Calu3 (cell line): ENCODE results near the gene CELF4. TPM values are rescaled to one million over a fixed set of nuclear protein-coding genes. Genes with fewer than 3 reads are reported as not detected.

ENCODE experiments used
- BruUV-seq: library from RNA; stranded (reverse); fragments of 400-500 nt; replicated peaks from 2 replicates; lab custom pipeline; 2021; lab: Mats Ljungman, UMichigan
- CTCF ChIA-PET: fragments of 300-600 bp; sonication (Branson Sonifier 250); formaldehyde crosslinking; loops from one replicate; lab custom pipeline; 2022; ENCODE audit warnings: antibody characterized with exemption; lab: Charles Lee
- DNase-seq: peaks from one replicate; pipeline ENCODE4 v3.0.0; 2022
- H3K27ac Mint-ChIP-seq: one replicate; pipeline ENCODE4 v1.8.0; 2022; ENCODE audit warnings: mixed read lengths; ENCODE audit not compliant: unreplicated experiment
- H3K27me3 Mint-ChIP-seq: one replicate; pipeline ENCODE4 v1.8.0; 2022; ENCODE audit warnings: mixed read lengths; ENCODE audit not compliant: unreplicated experiment
- H3K36me3 Mint-ChIP-seq: one replicate; pipeline ENCODE4 v1.8.0; 2022; ENCODE audit warnings: mild to moderate bottlenecking, moderate library complexity, mixed read lengths; ENCODE audit not compliant: insufficient read depth, unreplicated experiment
- H3K4me1 Mint-ChIP-seq: one replicate; pipeline ENCODE4 v1.8.0; 2022; ENCODE audit warnings: mild to moderate bottlenecking, low read depth, mixed read lengths; ENCODE audit not compliant: unreplicated experiment
- H3K4me3 Mint-ChIP-seq: one replicate; pipeline ENCODE4 v1.8.0; 2022; ENCODE audit warnings: mild to moderate bottlenecking, low read depth, moderate library complexity, mixed read lengths; ENCODE audit not compliant: unreplicated experiment
- H3K9me3 Mint-ChIP-seq: one replicate; pipeline ENCODE4 v1.8.0; 2022; ENCODE audit warnings: low read depth, mixed read lengths; ENCODE audit not compliant: unreplicated experiment
- intact Hi-C: fragments of 100-400 bp; cut with micrococcal nuclease; formaldehyde crosslinking; loops from one replicate; pipeline ENCODE4 v1.10.0; 2022; ENCODE audit not compliant: unreplicated experiment
- total RNA-seq: library from RNA; stranded (reverse); gene quantifications from 2 replicates; pipeline ENCODE4 v1.2.3, GENCODE V29; 2022
- TF ChIP-seq, protein P1 (sequence below): fragments of 200-600 bp; IDR thresholded peaks from one replicate; pipeline ENCODE4 v1.8.0; 2022; ENCODE audit warnings: antibody characterized with exemption; ENCODE audit not compliant: unreplicated experiment

CELF4 gene
- total RNA-seq, 1 experiment from 2014 or later: 7.8 TPM

DNA sequence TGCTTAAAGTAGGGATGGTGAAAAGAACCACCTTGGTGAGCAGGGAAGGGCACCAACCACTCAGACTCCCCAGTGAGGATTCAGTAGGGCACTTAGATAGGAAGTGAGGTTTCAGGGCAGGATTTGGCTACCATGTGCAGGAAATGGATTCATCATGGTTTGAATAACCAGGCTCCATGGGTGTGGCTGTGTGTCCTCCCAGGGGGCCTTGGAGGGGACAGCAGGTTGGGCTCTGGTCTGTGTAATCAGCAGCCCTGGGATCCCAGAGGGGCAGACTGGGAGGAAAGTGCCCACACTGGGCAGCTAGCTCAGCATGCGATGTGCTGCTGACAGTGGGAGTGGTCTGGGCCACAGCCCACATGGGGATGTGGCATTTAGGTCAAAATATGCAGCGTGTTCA, 224.6 kb downstream of the CELF4 start:
- H3K4me3 Mint-ChIP-seq: no peak overlapping the region
- intact Hi-C loops: loop anchor here (10.0 kb wide), 1 partner anchor 396 kb away; no protein-coding TSS in a partner anchor
- peaks cover 100% of the 10 kb centered on the region for H3K27me3 Mint-ChIP-seq
- no peak for DNase-seq
- CTCF ChIA-PET: no interaction called here
- BruUV-seq: no TSS peak
- H3K9me3 Mint-ChIP-seq: no peaks in the 10 kb centered on the region
- no peaks in the 10 kb centered on the region for H3K36me3 Mint-ChIP-seq
- TF ChIP-seq, protein P1, sequence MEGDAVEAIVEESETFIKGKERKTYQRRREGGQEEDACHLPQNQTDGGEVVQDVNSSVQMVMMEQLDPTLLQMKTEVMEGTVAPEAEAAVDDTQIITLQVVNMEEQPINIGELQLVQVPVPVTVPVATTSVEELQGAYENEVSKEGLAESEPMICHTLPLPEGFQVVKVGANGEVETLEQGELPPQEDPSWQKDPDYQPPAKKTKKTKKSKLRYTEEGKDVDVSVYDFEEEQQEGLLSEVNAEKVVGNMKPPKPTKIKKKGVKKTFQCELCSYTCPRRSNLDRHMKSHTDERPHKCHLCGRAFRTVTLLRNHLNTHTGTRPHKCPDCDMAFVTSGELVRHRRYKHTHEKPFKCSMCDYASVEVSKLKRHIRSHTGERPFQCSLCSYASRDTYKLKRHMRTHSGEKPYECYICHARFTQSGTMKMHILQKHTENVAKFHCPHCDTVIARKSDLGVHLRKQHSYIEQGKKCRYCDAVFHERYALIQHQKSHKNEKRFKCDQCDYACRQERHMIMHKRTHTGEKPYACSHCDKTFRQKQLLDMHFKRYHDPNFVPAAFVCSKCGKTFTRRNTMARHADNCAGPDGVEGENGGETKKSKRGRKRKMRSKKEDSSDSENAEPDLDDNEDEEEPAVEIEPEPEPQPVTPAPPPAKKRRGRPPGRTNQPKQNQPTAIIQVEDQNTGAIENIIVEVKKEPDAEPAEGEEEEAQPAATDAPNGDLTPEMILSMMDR: no peak
- peaks cover 7% of the 10 kb centered on the region for H3K4me1 Mint-ChIP-seq
- H3K27ac Mint-ChIP-seq: peak overlapping the region; percentile 43

DNA sequence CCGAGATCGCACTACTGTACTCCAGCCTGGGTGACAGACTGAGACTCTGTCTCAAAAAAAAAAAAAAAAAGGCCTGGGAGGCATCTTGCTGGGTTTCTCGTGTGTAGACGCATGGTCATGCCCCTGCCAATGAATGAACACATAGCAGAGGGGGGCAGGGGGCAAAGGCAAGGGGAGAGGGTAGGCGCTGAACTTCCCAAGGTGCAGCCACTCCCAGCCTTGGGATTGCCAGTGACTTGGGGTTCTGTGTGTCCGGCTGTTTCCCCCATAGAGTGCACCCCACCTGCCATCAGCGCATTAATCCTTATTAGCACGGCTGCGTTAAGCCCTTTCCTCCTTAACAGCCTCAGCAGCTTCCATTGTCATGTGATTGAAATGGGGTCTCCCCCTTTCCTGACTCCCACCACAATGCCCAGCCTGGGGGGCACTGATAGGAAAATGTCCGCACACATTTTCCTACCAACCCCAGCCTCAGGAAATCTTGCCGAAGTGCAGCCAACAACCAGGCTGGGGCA, 225.8 kb downstream of the CELF4 start:
- Mint-ChIP-seq H3K36me3 (no peaks in the 10 kb centered on the region), H3K4me3 (no peak overlapping the region), H3K4me1 (peaks cover 7% of the 10 kb centered on the region), H3K9me3 (no peaks in the 10 kb centered on the region), H3K27me3 (peaks cover 100% of the 10 kb centered on the region), H3K27ac (no peak overlapping the region)
- TF ChIP-seq, protein P1: no peak
- CTCF ChIA-PET: no interaction called here
- intact Hi-C loops: loop anchor here (5.0 to 10.0 kb wide), 3 partner anchors 55 to 395 kb away; no protein-coding TSS in a partner anchor
- no peak for DNase-seq
- no TSS peak for BruUV-seq

DNA sequence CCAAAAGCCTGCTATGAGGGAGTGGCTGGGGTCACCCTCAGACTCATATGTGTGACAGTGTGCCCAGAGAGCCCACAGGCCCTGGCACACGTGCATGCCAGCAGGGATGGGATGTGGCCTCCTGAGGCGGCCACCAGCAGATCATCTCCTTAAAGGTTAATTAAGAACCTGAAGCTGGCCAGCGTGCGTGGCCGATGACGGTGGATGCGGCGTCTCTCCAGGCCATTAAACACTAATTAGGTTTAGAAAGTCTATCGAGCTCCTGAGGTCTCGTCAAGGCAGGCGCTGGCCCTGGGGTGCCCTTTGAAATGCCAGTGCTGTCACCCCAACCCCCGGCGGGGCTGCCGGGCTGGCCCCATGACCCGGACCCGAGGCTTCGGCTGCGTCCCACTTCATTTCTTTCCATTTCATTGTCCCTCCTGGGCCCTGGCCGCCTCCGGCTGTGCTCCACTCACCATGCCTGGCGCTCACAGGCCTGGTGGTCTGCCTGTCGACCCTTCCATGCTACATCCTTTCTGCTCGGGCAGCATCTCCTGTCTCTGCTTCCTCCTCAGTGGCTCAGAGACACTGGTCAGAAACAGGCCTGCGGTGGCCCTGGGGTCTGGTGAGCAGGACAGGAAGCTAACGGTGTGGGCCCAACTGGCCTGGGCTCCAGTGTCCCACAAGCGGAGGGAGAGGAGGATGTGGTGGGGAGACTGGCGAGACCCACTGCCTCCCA, 228.9 kb downstream of the CELF4 start:
- H3K4me3 Mint-ChIP-seq: no peak overlapping the region
- CTCF ChIA-PET: interaction anchor here (1.5 kb wide), 1 partner anchor 57 kb away, joined by 4 read pairs; no protein-coding TSS in a partner anchor
- TF ChIP-seq, protein P1: no peak
- no peaks in the 10 kb centered on the region for H3K4me1 Mint-ChIP-seq
- no peak for DNase-seq
- no TSS peak for BruUV-seq
- H3K27me3 Mint-ChIP-seq: peaks cover 100% of the 10 kb centered on the region
- intact Hi-C loops: loop anchor here (5.0 to 10.0 kb wide), 2 partner anchors 52 to 319 kb away; no protein-coding TSS in a partner anchor
- no peaks in the 10 kb centered on the region for H3K36me3 Mint-ChIP-seq
- no peaks in the 10 kb centered on the region for H3K9me3 Mint-ChIP-seq
- no peak overlapping the region for H3K27ac Mint-ChIP-seq

DNA sequence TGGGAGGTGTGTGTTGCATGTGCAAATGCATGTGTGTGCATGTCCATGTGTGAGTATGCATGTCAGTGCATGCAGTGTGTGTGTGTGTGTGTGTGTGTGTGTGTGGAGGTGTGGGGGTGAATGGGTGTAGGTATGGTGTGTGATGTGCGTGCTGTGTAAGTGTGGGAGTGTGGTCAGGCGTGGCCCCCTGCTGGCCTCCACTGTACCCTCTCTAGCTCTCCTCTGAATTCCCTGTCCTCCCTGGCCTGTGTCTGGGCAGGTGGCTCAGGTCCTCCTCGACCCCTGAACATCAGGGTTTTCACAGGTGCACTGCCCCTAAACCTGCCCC, 230.2 kb downstream of the CELF4 start:
- H3K4me1 Mint-ChIP-seq: no peaks in the 10 kb centered on the region
- H3K36me3 Mint-ChIP-seq: no peaks in the 10 kb centered on the region
- H3K9me3 Mint-ChIP-seq: no peaks in the 10 kb centered on the region
- DNase-seq: peak; percentile 31
- no peak overlapping the region for H3K4me3 Mint-ChIP-seq
- H3K27me3 Mint-ChIP-seq: peaks cover 100% of the 10 kb centered on the region
- BruUV-seq: no TSS peak
- CTCF ChIA-PET: interaction anchor here (0.6 to 1.5 kb wide), 4 partner anchors 41 to 316 kb away, joined by 3 to 4 read pairs (median 4); no protein-coding TSS in a partner anchor
- TF ChIP-seq, protein P1: peak; percentile 25
- no peak overlapping the region for H3K27ac Mint-ChIP-seq
- intact Hi-C loops: loop anchor here (5.0 to 10.0 kb wide), 2 partner anchors 51 to 318 kb away; no protein-coding TSS in a partner anchor
